Gastrocnemius medialis (tissue), 4 donors: ENCODE data around the gene ATP6V0E2.

Source experiments
- POLR2A ChIP-seq, 2 donors: fragments of 450-650 bp; IDR thresholded peaks; one replicate each; pipeline ENCODE4 v1.6.1; 2017; ENCODE audit warnings: antibody characterized with exemption in 2 of 2, mild to moderate bottlenecking in 2 of 2, moderate library complexity in 2 of 2
- TF ChIP-seq, protein P1 (sequence below), 5 experiments: fragments of 450-650 bp in 3 of 5; fragments of 200-600 bp in 2 of 5; sonication (generic) in 2 of 5; IDR thresholded peaks in 4 of 5; conservative IDR thresholded peaks in 1 of 5; 1 replicate in 4 of 5; 2 replicates in 1 of 5; pipeline ENCODE4 v1.5.1; 2016 to 2019; ENCODE audit warnings: antibody characterized with exemption in 5 of 5, mild to moderate bottlenecking in 3 of 5, moderate library complexity in 3 of 5

GRCh38 chr7:149864023-149864422 lies 9.7 kb upstream of the ATP6V0E2 start:
- no peak for TF ChIP-seq POLR2A (IDR thresholded peaks at IDR 0.05)
- TF ChIP-seq, protein P1, sequence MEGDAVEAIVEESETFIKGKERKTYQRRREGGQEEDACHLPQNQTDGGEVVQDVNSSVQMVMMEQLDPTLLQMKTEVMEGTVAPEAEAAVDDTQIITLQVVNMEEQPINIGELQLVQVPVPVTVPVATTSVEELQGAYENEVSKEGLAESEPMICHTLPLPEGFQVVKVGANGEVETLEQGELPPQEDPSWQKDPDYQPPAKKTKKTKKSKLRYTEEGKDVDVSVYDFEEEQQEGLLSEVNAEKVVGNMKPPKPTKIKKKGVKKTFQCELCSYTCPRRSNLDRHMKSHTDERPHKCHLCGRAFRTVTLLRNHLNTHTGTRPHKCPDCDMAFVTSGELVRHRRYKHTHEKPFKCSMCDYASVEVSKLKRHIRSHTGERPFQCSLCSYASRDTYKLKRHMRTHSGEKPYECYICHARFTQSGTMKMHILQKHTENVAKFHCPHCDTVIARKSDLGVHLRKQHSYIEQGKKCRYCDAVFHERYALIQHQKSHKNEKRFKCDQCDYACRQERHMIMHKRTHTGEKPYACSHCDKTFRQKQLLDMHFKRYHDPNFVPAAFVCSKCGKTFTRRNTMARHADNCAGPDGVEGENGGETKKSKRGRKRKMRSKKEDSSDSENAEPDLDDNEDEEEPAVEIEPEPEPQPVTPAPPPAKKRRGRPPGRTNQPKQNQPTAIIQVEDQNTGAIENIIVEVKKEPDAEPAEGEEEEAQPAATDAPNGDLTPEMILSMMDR (IDR thresholded peaks at IDR 0.05 in 4 of 5, conservative IDR thresholded peaks at IDR 0.05 in 1 of 5) = no peak
